Measurements from ENCODE around the gene ANKLE2.

DNA sequence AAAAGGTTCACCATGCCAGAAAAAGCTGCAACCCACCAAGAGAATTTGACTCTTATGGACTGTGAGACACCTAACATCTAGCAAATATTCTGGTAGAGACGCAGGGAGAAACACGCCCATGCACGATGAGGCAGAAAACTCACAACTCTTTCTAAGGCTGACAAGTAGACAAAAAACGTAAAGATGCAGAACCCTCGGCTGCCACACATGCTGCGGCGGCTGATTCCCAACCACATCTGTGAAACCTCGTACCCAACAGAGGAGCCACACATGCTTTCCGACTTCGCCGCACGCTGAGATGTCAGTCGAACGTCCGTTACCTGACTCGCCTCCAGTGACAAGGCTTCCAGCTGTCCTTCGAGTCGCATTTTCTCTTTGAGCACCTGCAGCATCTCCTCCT is 45.2 kb upstream of the ANKLE2 start:
- TF ChIP-seq, protein P1, sequence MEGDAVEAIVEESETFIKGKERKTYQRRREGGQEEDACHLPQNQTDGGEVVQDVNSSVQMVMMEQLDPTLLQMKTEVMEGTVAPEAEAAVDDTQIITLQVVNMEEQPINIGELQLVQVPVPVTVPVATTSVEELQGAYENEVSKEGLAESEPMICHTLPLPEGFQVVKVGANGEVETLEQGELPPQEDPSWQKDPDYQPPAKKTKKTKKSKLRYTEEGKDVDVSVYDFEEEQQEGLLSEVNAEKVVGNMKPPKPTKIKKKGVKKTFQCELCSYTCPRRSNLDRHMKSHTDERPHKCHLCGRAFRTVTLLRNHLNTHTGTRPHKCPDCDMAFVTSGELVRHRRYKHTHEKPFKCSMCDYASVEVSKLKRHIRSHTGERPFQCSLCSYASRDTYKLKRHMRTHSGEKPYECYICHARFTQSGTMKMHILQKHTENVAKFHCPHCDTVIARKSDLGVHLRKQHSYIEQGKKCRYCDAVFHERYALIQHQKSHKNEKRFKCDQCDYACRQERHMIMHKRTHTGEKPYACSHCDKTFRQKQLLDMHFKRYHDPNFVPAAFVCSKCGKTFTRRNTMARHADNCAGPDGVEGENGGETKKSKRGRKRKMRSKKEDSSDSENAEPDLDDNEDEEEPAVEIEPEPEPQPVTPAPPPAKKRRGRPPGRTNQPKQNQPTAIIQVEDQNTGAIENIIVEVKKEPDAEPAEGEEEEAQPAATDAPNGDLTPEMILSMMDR (IDR thresholded peaks at IDR 0.05; ENCODE audit: control extremely low read depth in 1 of 3, insufficient read depth in 1 of 3, low read depth in 1 of 3, low read length in 3 of 3) = no peak
- TF ChIP-seq MAFK (IDR thresholded peaks at IDR 0.05; ENCODE audit: low read depth, low read length) (no peak), SUZ12 (IDR thresholded peaks at IDR 0.05; ENCODE audit: low read length) (no peak), POU5F1 (IDR thresholded peaks at IDR 0.05; ENCODE audit: low read depth, low read length) (no peak), POLR2A (IDR thresholded peaks at IDR 0.05; ENCODE audit: control extremely low read depth in 1 of 2, low read depth in 2 of 2, low read length in 2 of 2) (no peak), KDM5A (IDR thresholded peaks at IDR 0.05; ENCODE audit: low read length) (no peak), FOSL1 (IDR thresholded peaks at IDR 0.05; ENCODE audit: insufficient read depth, low read depth, low read length) (no peak), SIN3A (conservative IDR thresholded peaks at IDR 0.05 in 1 of 2, IDR thresholded peaks at IDR 0.05 in 1 of 2; ENCODE audit: low read depth in 1 of 2, low read length in 2 of 2) (no peak), RAD21 (IDR thresholded peaks at IDR 0.05 in 1 of 2, conservative IDR thresholded peaks at IDR 0.05 in 1 of 2; ENCODE audit: low read depth in 2 of 2, low read length in 2 of 2) (no peak), HDAC2 (IDR thresholded peaks at IDR 0.05; ENCODE audit: borderline replicate concordance in 1 of 2, low read depth in 2 of 2, low read length in 2 of 2) (no peak), CHD2 (IDR thresholded peaks at IDR 0.05; ENCODE audit: low read length) (no peak)
- TF ChIP-seq, protein P2, sequence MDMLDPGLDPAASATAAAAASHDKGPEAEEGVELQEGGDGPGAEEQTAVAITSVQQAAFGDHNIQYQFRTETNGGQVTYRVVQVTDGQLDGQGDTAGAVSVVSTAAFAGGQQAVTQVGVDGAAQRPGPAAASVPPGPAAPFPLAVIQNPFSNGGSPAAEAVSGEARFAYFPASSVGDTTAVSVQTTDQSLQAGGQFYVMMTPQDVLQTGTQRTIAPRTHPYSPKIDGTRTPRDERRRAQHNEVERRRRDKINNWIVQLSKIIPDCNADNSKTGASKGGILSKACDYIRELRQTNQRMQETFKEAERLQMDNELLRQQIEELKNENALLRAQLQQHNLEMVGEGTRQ (IDR thresholded peaks at IDR 0.05; ENCODE audit: low read length) = no peak

Data from H1 (cell line).